GM18909 (cell line): ENCODE results near the gene UNC5CL.

ENCODE experiments used
- ATAC-seq: cut with Tn5 transposase; IDR thresholded peaks from one replicate; pipeline ENCODE4 v1.9.1; 2021; ENCODE audit warnings: mild to moderate bottlenecking; ENCODE audit not compliant: unreplicated experiment, poor library complexity

UNC5CL gene

DNA sequence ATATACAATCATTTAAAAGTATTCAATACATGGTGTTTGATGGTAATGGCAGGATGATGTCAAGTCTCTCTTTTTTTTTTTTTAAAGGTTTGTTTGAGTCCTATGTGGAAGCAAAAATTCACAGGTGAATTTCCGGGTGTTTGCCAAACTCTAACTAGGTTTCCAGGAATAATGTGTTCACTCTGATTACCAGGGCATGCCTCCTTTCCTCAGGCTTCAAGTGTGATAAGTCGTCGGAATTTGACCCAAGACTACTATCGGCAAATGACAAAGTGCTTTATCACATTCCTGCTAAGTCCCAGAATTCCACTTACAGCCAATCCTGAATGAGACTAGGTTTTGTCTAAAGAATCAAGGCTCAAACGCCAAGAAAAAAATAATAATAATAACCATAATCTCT is 25.8 kb upstream of the UNC5CL start:
- ATAC-seq, result no peak

DNA sequence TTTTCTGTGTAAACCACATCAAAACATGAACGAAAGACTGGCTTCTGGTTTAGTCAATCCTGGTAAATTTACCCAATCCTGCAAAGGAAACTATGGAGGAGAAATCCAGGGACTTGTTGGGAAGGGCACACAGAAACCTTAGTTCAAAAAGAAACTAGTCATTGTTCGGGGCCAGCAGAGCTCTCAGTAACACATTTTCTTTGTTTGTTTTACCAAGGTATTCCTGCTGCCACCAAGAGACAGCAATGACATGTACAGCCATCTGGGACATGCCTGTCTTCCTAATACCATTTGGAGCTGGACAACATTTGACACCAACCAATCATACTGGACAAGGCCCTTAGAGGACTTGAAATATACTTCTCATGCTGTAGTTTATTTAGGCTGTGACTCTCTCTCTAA is 24.9 kb upstream of the UNC5CL start:
- ATAC-seq, result no peak

DNA sequence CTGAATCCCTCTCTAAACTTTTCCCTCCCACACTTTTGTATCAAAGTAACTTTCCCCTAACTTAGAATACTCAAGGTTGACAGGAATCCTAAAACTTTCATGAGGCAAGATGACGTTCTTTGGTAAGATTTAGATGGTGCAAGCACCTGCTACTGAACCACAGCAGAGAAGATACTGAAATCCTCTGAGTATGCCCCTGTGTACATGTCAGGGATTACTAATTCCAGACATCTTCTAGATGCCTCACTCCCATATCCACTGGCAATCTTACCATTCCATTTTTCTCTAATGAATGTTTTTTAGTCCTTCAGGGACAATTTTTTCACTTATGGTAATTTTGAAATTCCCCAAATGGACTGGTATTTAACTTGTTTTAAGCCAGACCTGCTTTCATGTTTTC is 23.0 kb upstream of the UNC5CL start:
- no peak for ATAC-seq

GRCh38 chr6:41061196-41061726 is 22.2 kb upstream of the UNC5CL start:
- ATAC-seq, result no peak

DNA sequence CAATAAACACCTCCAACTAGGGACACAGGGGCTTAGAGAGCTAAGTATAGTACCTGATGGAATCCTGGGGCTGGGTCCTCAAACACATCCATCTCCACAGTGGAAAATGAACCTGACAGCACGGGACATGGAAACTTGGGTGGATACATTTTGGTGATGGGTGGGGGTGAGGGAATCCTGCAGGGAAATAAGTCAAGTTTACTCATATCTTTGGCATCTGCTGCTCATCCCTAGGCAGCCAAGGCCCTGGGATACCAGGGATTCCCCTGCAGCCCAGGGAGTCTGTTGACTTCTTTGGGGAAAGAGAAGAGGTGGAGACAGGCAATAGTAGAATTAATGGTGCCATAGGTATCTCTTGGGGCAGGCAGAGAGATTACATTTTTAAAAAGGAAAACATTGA is 20.5 kb upstream of the UNC5CL start:
- no peak for ATAC-seq

DNA sequence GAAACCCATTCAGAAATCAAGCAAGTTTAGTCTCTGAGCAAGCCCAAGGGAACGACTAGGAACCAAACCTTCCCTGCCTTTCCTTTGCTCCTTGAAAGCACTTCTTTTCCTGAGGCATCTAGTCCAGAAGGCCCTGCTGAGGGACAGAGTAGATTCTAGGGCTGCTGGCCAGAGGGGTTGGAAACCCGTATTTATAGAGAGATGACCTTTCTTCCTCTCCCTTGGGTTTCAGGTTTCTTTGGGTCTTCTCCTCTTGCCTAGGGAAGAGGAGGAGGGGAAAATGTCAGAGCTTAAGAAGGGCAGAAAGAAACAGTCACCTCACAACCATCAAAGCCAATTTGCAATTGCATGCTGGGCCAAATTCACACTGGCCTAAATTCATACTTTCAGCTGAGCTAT is 19.8 kb upstream of the UNC5CL start:
- no peak for ATAC-seq

- ATAC-seq, result no peak
These were observed 17.9 kb upstream of the UNC5CL start for GRCh38 chr6:41056768-41057490.

DNA sequence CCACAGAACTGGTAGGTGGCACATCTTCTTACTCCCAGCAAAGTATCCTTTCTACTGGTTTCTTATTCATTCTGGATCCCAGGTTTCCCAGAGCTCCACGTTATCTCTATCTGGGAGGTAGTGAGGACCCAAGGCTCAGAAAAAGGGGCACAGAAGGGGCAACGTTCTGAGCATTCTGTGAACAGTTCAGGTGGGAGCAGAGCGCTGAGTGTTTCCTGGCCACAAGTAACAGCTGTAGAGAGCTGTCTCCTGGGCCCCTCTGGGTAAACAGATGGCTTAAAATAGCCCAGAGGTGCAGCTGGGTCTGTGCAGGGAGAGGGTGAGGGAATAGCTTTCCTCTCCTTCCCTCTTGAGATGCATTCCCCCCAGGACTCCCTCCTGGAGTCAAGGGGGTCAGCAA is 16.1 kb upstream of the UNC5CL start:
- no peak for ATAC-seq

- no peak for ATAC-seq
These were observed 15.5 kb upstream of the UNC5CL start for GRCh38 chr6:41054511-41054910.

DNA sequence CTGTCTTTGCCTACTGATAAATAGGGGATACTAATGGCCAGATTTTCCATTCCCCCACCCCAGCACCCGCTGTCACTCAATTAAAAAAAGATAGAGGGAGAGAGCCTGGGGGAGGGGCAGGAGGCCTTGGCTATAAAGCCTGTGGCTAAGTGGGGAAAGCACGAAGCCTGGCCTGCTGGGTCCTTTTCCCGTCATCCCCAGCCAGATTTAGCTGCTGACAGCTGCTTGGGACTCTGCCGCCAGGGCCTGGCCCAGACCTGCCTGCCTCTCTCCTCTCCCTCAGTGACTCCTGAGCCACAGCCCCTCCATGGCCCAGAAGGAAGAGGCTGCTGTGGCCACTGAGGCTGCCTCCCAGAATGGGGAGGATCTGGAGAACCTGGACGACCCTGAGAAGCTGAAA is 14.0 kb upstream of the UNC5CL start, which contains the start of gene APOBEC2:
Gene APOBEC2, plus strand, starts transcription at position 162 of the 400 bp plus-strand sequence. Its CDS starts 146 bp downstream, at position 308.
- no peak for ATAC-seq

DNA sequence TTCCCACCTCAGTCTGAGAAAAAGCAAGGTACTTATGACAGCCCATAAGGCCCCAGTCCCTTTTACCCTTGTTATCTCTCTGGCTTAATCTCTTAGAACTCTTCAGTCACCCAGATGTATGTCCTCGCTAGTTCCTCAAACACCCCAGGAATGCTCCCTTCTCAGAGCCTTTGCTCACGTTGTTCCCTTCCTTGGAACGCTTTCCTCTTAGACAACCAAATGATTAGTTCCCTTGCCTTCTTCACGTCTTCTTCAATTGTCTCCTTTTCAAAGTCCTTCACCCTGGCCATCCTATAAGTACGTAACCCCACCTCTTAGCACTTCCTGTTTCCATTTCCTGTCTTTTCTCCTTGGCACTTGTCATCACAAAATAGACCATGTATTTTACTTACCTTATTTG is 12.9 kb upstream of the UNC5CL start:
- no peak for ATAC-seq

DNA sequence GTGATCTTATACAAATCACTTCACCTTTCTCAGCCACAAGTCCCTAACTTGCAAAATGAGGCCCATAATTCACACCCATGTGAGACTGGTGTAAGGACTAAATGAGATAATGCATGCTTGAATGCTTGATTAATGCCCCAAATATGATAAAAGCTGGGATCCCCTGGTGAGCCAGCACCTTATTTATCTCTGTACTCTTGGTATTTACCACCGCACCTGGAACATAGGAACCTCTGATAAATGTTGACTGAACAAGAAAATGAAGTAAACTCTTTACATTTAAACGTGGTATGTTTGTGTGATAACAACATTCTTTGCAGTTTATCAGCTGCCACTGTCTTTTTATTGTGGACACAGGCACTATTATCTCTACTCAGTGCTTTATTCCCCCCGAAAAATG is 11.5 kb upstream of the UNC5CL start:
- no peak for ATAC-seq

DNA sequence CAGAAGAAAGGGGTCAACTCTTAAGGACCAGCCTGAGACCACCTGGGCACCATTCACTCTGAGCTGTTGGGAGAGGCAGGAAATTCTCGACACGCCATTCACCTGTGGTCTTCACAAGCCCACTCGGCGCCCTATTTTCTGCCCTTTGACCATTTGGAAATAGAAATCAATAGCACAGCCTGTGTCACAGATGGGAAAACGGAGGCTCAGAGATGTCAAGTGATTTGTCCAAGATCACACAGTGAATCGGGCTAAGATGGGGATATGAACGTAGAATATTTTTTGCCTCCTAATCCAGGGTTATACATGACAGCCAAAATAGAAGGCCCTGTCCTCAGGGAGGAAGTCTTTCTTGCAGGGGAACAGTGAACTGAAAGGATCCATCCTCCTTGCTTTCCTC is 10.9 kb upstream of the UNC5CL start:
- no peak for ATAC-seq

DNA sequence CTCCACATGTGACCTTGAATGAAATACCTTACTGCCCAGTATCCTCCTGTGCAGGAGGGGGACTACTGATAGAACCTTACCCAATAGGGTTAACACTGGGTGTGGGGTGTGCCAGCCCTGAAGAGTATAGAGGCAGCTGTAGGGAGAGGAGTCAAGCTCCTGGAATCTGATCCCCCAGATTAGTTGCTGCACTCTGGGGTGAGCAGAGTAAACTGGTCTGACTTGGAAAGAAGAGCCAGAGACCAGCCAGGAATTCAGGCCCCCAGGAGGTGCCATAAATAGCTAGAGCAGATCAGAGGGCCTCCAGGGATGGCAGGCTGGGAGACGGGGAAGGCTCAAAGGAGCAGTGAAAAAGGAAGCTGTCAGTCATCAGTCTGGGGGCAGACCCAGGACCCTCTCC is 10.5 kb upstream of the UNC5CL start:
- no peak for ATAC-seq

GRCh38 chr6:41047745-41048732 is 9.0 kb upstream of the UNC5CL start:
- ATAC-seq, result no peak

GRCh38 chr6:41047306-41047705 is 8.3 kb upstream of the UNC5CL start:
- ATAC-seq, result no peak

- ATAC-seq, result no peak
These were observed 7.1 kb upstream of the UNC5CL start for GRCh38 chr6:41046084-41046483.

GRCh38 chr6:41045664-41046063 is 6.6 kb upstream of the UNC5CL start:
- no peak for ATAC-seq

GRCh38 chr6:41043151-41043550 is 4.1 kb upstream of the UNC5CL start:
- no peak for ATAC-seq

DNA sequence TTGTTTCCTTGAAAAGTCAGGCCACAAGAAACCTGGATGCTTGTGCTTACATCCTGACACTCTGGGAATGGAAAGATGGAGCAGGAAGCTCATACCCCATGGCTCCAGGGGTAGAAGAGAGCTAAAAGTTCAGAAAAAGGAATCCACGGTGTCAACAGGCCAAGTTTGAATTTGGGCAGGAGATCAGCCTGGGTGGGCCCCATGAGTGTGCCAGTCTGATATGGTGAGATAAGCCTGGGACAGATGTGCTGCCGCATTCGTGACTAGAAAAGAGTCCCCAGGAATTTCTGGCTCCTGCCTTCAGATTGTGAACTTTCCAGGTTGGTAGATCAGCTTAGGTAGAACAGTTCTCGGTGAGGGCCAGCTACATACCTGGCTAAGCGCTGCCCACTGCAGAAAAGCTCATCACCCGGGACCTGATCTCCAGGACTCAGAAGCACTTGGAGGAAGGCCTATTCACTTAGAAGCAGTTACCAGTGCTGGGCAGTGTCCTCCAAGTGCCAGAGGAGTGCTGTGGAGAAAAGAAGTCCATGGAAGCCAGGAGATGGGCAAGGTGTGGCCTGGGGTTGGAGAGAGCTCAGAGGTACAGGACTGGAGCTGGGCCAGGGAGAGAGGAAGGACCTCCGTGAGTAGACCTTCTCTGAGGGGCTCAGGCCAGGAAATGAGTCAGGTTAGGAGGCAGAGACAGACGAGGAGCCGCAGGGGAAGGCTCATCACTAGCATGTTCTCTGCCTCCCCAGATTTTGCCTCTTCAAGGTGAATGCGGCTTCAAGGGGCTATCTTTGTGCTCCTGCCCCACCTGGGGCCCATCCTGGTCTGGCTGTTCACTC is 3.4 kb upstream of the UNC5CL start, which contains the start of gene TSPO2:
Gene TSPO2, plus strand, starts transcription at position 242 of the 830 bp plus-strand sequence. Its CDS starts 519 bp downstream, at position 761.
- no peak for ATAC-seq
